H1 (cell line): ENCODE data around the gene FRAT2. TPM values are rescaled to one million over a fixed set of nuclear protein-coding genes. Genes with fewer than 3 reads are reported as not detected.

ENCODE experiments used
- CTCF ChIA-PET: fragments of 300-600 bp; sonication (Branson Sonifier 250); formaldehyde crosslinking; loops from one replicate; lab custom pipeline; 2021; ENCODE audit not compliant: partially characterized antibody; lab: Charles Lee
- POLR2A ChIA-PET: fragments of 300-600 bp; sonication (Branson Sonifier 250); formaldehyde crosslinking; loops from one replicate; lab custom pipeline; 2021; ENCODE audit warnings: inconsistent platforms; ENCODE audit not compliant: partially characterized antibody; lab: Charles Lee
- DNase-seq, 2 experiments: peaks; one replicate each; pipeline versions ENCODE4 v3.0.0 to v3.0.0-alpha.2; 2010 to 2022; ENCODE audit warnings: low spot score in 2 of 2, low read depth in 1 of 2, mixed read lengths in 1 of 2
- FAIRE-seq: peaks from 2 replicates; lab custom pipeline; 2011; peaks lifted over from hg19 to GRCh38; lab: Jason Lieb, UNC
- H2AFZ ChIP-seq: 2 replicates; pipeline ENCODE4 v1.8.1; 2012; ENCODE audit warnings: low read length, inconsistent platforms
- H2AK5ac ChIP-seq: 2 replicates; pipeline ENCODE4 v1.6.1; 2013; ENCODE audit warnings: low read depth, low read length
- H2BK120ac ChIP-seq: replicated peaks from 2 replicates; pipeline ENCODE3; 2013; ENCODE audit warnings: low read depth, low read length, inconsistent platforms
- H2BK12ac ChIP-seq: 2 replicates; pipeline ENCODE4 v1.6.1; 2013; ENCODE audit warnings: low read depth, low read length
- H2BK15ac ChIP-seq: 2 replicates; pipeline ENCODE4 v1.6.1; 2013; ENCODE audit warnings: low read length
- H2BK20ac ChIP-seq: 2 replicates; pipeline ENCODE4 v1.6.1; 2013; ENCODE audit warnings: low read length
- H2BK5ac ChIP-seq: 2 replicates; pipeline ENCODE4 v1.6.1; 2013; ENCODE audit warnings: low read depth, low read length
- H3K14ac ChIP-seq: 2 replicates; pipeline ENCODE4 v1.6.1; 2013; ENCODE audit warnings: inconsistent platforms; ENCODE audit not compliant: insufficient read length
- H3K18ac ChIP-seq: 2 replicates; pipeline ENCODE4 v1.6.1; 2013; ENCODE audit warnings: low read length; ENCODE audit errors: extremely low read depth
- H3K23ac ChIP-seq: 2 replicates; pipeline ENCODE4 v1.6.1; 2013; ENCODE audit warnings: inconsistent platforms; ENCODE audit not compliant: insufficient read length
- H3K23me2 ChIP-seq: 2 replicates; pipeline ENCODE4 v1.6.1; 2013; ENCODE audit warnings: low read depth, low read length
- H3K27ac ChIP-seq: 2 replicates; pipeline ENCODE4 v1.6.1; 2011; ENCODE audit warnings: low read depth, low read length, inconsistent platforms
- H3K27me3 ChIP-seq, 4 experiments: replicated peaks in 1 of 4; 1 replicate in 1 of 4; 2 replicates in 3 of 4; pipeline versions ENCODE4 v1.6.1 to v1.8.1; 2011 to 2013; ENCODE audit warnings: low read length in 3 of 4, mild to moderate bottlenecking in 3 of 4, inconsistent platforms in 2 of 4, mixed read lengths in 2 of 4, moderate library complexity in 1 of 4; ENCODE audit not compliant: control insufficient read depth in 3 of 4, insufficient read depth in 3 of 4; ENCODE audit errors: extremely low read depth in 1 of 4
- H3K36me3 ChIP-seq, 4 experiments: 2 replicates each; pipeline versions ENCODE4 v1.6.1 to v1.8.1; 2011 to 2013; ENCODE audit warnings: mild to moderate bottlenecking in 4 of 4, low read length in 3 of 4, moderate library complexity in 2 of 4, control low read depth in 1 of 4, inconsistent platforms in 1 of 4; ENCODE audit not compliant: insufficient read depth in 4 of 4, control insufficient read depth in 2 of 4
- H3K4ac ChIP-seq: replicated peaks from 2 replicates; pipeline ENCODE3; 2013; ENCODE audit warnings: low read length, low read depth, mixed read lengths, inconsistent platforms; ENCODE audit not compliant: insufficient read length
- H3K4me1 ChIP-seq, 4 experiments: replicated peaks in 1 of 4; 1 replicate in 1 of 4; 2 replicates in 3 of 4; pipeline versions ENCODE4 v1.6.1 to v1.8.1; 2011 to 2013; ENCODE audit warnings: low read length in 3 of 4, inconsistent platforms in 2 of 4, mixed read lengths in 1 of 4; ENCODE audit not compliant: insufficient read depth in 4 of 4, control insufficient read depth in 3 of 4
- H3K4me2 ChIP-seq, 2 experiments: 2 replicates each; pipeline versions ENCODE4 v1.6.1 to v1.8.1; 2011 to 2013; ENCODE audit warnings: low read depth in 2 of 2, low read length in 2 of 2, control low read depth in 1 of 2, inconsistent platforms in 1 of 2, mild to moderate bottlenecking in 1 of 2; ENCODE audit not compliant: insufficient read depth in 1 of 2
- H3K4me3 ChIP-seq, 4 experiments: fragments of 200-600, 300-600 bp in 1 of 4; sonication (generic), shearing (Covaris generic), sonication (Bioruptor Twin) in 1 of 4; 2 replicates each; pipeline versions ENCODE4 v1.5.1 to v1.8.1; 2011 to 2016; ENCODE audit warnings: low read length in 4 of 4, low read depth in 3 of 4, control low read depth in 2 of 4, inconsistent platforms in 2 of 4, mild to moderate bottlenecking in 2 of 4, mixed read lengths in 1 of 4, moderate library complexity in 1 of 4; ENCODE audit not compliant: insufficient read depth in 2 of 4; ENCODE audit errors: extremely low read depth in 1 of 4
- H3K56ac ChIP-seq: replicated peaks from 2 replicates; pipeline ENCODE3; 2013; ENCODE audit warnings: low read depth, mild to moderate bottlenecking, mixed read lengths, low read length, inconsistent platforms; ENCODE audit not compliant: insufficient read length
- H3K79me1 ChIP-seq: 2 replicates; pipeline ENCODE4 v1.6.1; 2013; ENCODE audit warnings: low read depth, low read length, control low read depth
- H3K79me2 ChIP-seq, 2 experiments: 2 replicates each; pipeline versions ENCODE4 v1.6.1 to v1.8.1; 2012 to 2013; ENCODE audit warnings: low read length in 2 of 2, mild to moderate bottlenecking in 2 of 2, inconsistent platforms in 1 of 2; ENCODE audit not compliant: insufficient read depth in 2 of 2, control insufficient read depth in 1 of 2
- H3K9ac ChIP-seq, 4 experiments: replicated peaks in 1 of 4; 1 replicate in 1 of 4; 2 replicates in 3 of 4; pipeline versions ENCODE4 v1.6.1 to v1.8.1; 2011 to 2013; ENCODE audit warnings: low read depth in 3 of 4, low read length in 3 of 4, control low read depth in 2 of 4, mild to moderate bottlenecking in 2 of 4, moderate library complexity in 2 of 4, inconsistent platforms in 1 of 4; ENCODE audit errors: extremely low read depth in 1 of 4
- H3K9me3 ChIP-seq, 2 experiments: 2 replicates each; pipeline versions ENCODE4 v1.6.1 to v1.8.1; 2012 to 2013; ENCODE audit warnings: mild to moderate bottlenecking in 2 of 2, moderate library complexity in 2 of 2, control low read depth in 1 of 2, inconsistent platforms in 1 of 2, low read depth in 1 of 2, low read length in 1 of 2, mixed read lengths in 1 of 2; ENCODE audit not compliant: insufficient read depth in 2 of 2
- H4K20me1 ChIP-seq, 2 experiments: replicated peaks in 1 of 2; 2 replicates each; pipeline versions ENCODE3 to v1.8.1; 2011 to 2013; ENCODE audit warnings: inconsistent platforms in 2 of 2, low read length in 2 of 2, mild to moderate bottlenecking in 1 of 2; ENCODE audit not compliant: insufficient read depth in 2 of 2, control insufficient read depth in 1 of 2
- H4K5ac ChIP-seq: 2 replicates; pipeline ENCODE4 v1.6.1; 2013; ENCODE audit warnings: low read length, low read depth, mixed read lengths, inconsistent platforms; ENCODE audit not compliant: insufficient read length
- H4K8ac ChIP-seq: 2 replicates; pipeline ENCODE4 v1.8.0; 2013; ENCODE audit warnings: mild to moderate bottlenecking, moderate library complexity, low read length, inconsistent platforms; ENCODE audit not compliant: insufficient read depth; ENCODE audit errors: extremely low read depth
- H4K91ac ChIP-seq: replicated peaks from 2 replicates; pipeline ENCODE3; 2013; ENCODE audit warnings: low read length, mixed read lengths, inconsistent platforms; ENCODE audit not compliant: insufficient read length
- BACH1 ChIP-seq: IDR thresholded peaks from 2 replicates; pipeline ENCODE4 v1.6.1; 2012; ENCODE audit warnings: low read length, improper control_type of control experiment
- CHD1 ChIP-seq: IDR thresholded peaks from 2 replicates; pipeline ENCODE4 v1.6.1; 2012; ENCODE audit warnings: low read depth, low read length, improper control_type of control experiment
- CTCF ChIP-seq, 3 experiments: IDR thresholded peaks; 1 replicate in 2 of 3; 2 replicates in 1 of 3; pipeline versions ENCODE4 v1.5.1 to v1.6.1; 2011; ENCODE audit warnings: low read length in 3 of 3, mild to moderate bottlenecking in 3 of 3, inconsistent platforms in 2 of 3, low read depth in 1 of 3, moderate library complexity in 1 of 3; ENCODE audit not compliant: insufficient read depth in 1 of 3; ENCODE audit errors: control extremely low read depth in 1 of 3
- GABPA ChIP-seq: IDR thresholded peaks from 2 replicates; pipeline ENCODE4 v1.6.1; 2011; ENCODE audit warnings: mild to moderate bottlenecking, low read length, moderate library complexity, borderline replicate concordance; ENCODE audit not compliant: insufficient read depth
- GTF2F1 ChIP-seq: IDR thresholded peaks from 2 replicates; pipeline ENCODE4 v1.6.1; 2012; ENCODE audit warnings: low read depth, low read length, improper control_type of control experiment, borderline replicate concordance
- HDAC6 ChIP-seq: IDR thresholded peaks from one replicate; pipeline ENCODE4 v1.7.1; 2012; ENCODE audit warnings: low read depth, mild to moderate bottlenecking, inconsistent platforms, low read length, moderate library complexity
- NRF1 ChIP-seq: IDR thresholded peaks from 2 replicates; pipeline ENCODE4 v1.6.1; 2011; ENCODE audit warnings: mild to moderate bottlenecking, low read depth, low read length, improper control_type of control experiment
- POLR2A ChIP-seq, 2 experiments: IDR thresholded peaks; 1 replicate in 1 of 2; 2 replicates in 1 of 2; pipeline ENCODE4 v1.6.1; 2011; ENCODE audit warnings: low read depth in 2 of 2, low read length in 2 of 2, mild to moderate bottlenecking in 2 of 2; ENCODE audit errors: control extremely low read depth in 1 of 2
- RNF2 ChIP-seq: fragments of 200-900, 300-1000 bp; sonication (generic); IDR thresholded peaks from 2 replicates; pipeline ENCODE4 v1.7.1; 2016; ENCODE audit warnings: borderline replicate concordance, low read depth, mild to moderate bottlenecking, antibody characterized with exemption, low read length; ENCODE audit not compliant: poor library complexity, severe bottlenecking; ENCODE audit errors: missing control alignments
- RXRA ChIP-seq: IDR thresholded peaks from 2 replicates; pipeline ENCODE4 v1.6.1; 2011; ENCODE audit warnings: low read depth, mild to moderate bottlenecking, low read length, moderate library complexity; ENCODE audit not compliant: insufficient read depth
- TAF7 ChIP-seq: optimal IDR thresholded peaks from 2 replicates; pipeline ENCODE3; 2011; ENCODE audit warnings: low read depth, mild to moderate bottlenecking, inconsistent platforms, low read length, moderate library complexity, borderline replicate concordance
- WGBS, 2 experiments: shearing (Covaris generic) in 1 of 2; methylation state at CpG; one replicate each; pipeline versions ENCODE4 v1.1.6 to v1.1.7; 2013 to 2015; ENCODE audit warnings: low lambda C conversion rate in 2 of 2, mixed read lengths in 2 of 2, inconsistent platforms in 1 of 2, low coverage in 1 of 2, missing lambda C conversion rate in 1 of 2; ENCODE audit not compliant: insufficient replicate concordance in 2 of 2, insufficient coverage in 1 of 2, insufficient read length in 1 of 2; ENCODE audit errors: extremely low coverage in 1 of 2, missing lambda C conversion rate in 1 of 2; 5-methylcytosine and 5-hydroxymethylcytosine counted together
- polyA plus RNA-seq, 7 experiments: library from polyadenylated mRNA; depleted of rRNA in 3 of 7; stranded (reverse) in 5 of 7; unstranded in 2 of 7; fragments of >200 nt in 5 of 7; fragments of 200-250 nt in 2 of 7; gene quantifications; 1 replicate in 5 of 7; 2 replicates in 1 of 7; 4 replicates in 1 of 7; pipeline versions ENCODE4 v1.2.1 to v1.2.3, GENCODE V29; 2011 to 2013; ENCODE audit warnings: missing spikeins in 2 of 7, mixed read lengths in 2 of 7
- total RNA-seq: library from RNA; stranded (reverse); fragmentation: NEBNext Ultra II Directional; extraction: Animal tissue kit (Norgen Biotek cat#: 25700); gene quantifications from 2 replicates; pipeline ENCODE4 v1.2.1, GENCODE V29; 2021

The FRAT2 gene
- total and polyA plus RNA-seq, 2 of the 8 experiments (the other 6 are each of a cell fraction or from before 2014, with no cell fraction given): 47.4 to 83.0 TPM

- Histone ChIP-seq H4K91ac (no peak overlapping the region), H2BK12ac (no peak overlapping the region), H2AFZ (no peak overlapping the region), H3K27me3 (no peaks in the 10 kb centered on the region), H2BK120ac (no peak overlapping the region), H2BK20ac (no peak overlapping the region), H3K23me2 (no peaks in the 10 kb centered on the region), H4K20me1 (peaks cover 0 to 3% of the 10 kb centered on the region in 2 experiments), H2AK5ac (no peak overlapping the region), H3K4me2 (no peak overlapping the region), H3K23ac (no peak overlapping the region), H3K27ac (no peak overlapping the region), H3K36me3 (peaks cover 2 to 47% (median 40%) of the 10 kb centered on the region in 4 experiments; a peak in 7 of 8 replicates), H3K18ac (no peak overlapping the region), H3K4me1 (no peaks in the 10 kb centered on the region), H3K14ac (no peak overlapping the region), H3K79me2 (no peaks in the 10 kb centered on the region), H3K4ac (no peak overlapping the region), H4K5ac (no peak overlapping the region), H3K4me3 (no peak overlapping the region), H2BK15ac (no peak overlapping the region), H3K9ac (no peak overlapping the region), H3K56ac (no peak overlapping the region), H3K9me3 (no peaks in the 10 kb centered on the region), H4K8ac (no peak overlapping the region), H3K79me1 (no peaks in the 10 kb centered on the region), H2BK5ac (no peak overlapping the region)
- DNase-seq (no peak), FAIRE-seq (no peak)
- ChIA-PET CTCF (interaction anchor here (1.2 kb wide), 1 partner anchor 26 kb away, joined by 3 read pairs; no protein-coding TSS in a partner anchor), POLR2A (interaction anchor here (1.2 to 3.3 kb wide), 3 partner anchors 19 to 46 kb away, joined by 4 to 10 read pairs (median 4); partner anchors contain the start of gene RRP12)
- WGBS, 2 experiments: 85% methylated on average over 8 of the region's 8 CpGs; no CpG with 5 or more reads in 1 of the 2 experiments
- TF ChIP-seq CTCF (IDR thresholded peaks at IDR 0.05; ENCODE audit: control extremely low read depth in 1 of 3, insufficient read depth in 1 of 3, low read depth in 1 of 3, low read length in 3 of 3): no peak
- TF ChIP-seq GTF2F1: no peak
- TF ChIP-seq RNF2: no peak
- TF ChIP-seq POLR2A (IDR thresholded peaks at IDR 0.05; ENCODE audit: control extremely low read depth in 1 of 2, low read depth in 2 of 2, low read length in 2 of 2): no peak
- TF ChIP-seq CHD1: no peak
- no peak for TF ChIP-seq HDAC6
- TF ChIP-seq GABPA: no peak
- no peak for TF ChIP-seq NRF1
- TF ChIP-seq RXRA: no peak
- TF ChIP-seq TAF7: no peak
- no peak for TF ChIP-seq BACH1
These were observed 47.1 kb upstream of the FRAT2 start for GRCh38 chr10:97381626-97382025.
